HG02623 (cell line): ENCODE data around the gene CERS1.

Experiments
- ATAC-seq: cut with Tn5 transposase; IDR thresholded peaks from one replicate; pipeline ENCODE4 v1.9.1; 2021; ENCODE audit warnings: moderate library complexity; ENCODE audit not compliant: unreplicated experiment

The CERS1 gene

GRCh38 chr19:18899624-18900560 is 3.9 kb upstream of the CERS1 start:
- ATAC-seq = no peak

GRCh38 chr19:18898607-18899408 is 2.9 kb upstream of the CERS1 start:
- ATAC-seq = no peak

- no peak for ATAC-seq
These were observed 2.2 kb upstream of the CERS1 start for GRCh38 chr19:18898081-18898606.

- no peak for ATAC-seq
These were observed 1.4 kb upstream of the CERS1 start for GRCh38 chr19:18897094-18898029.

- no peak for ATAC-seq
These were observed 473 bp upstream of the CERS1 start for GRCh38 chr19:18896421-18896841.

GRCh38 chr19:18895038-18895823 is 727 bp downstream of the CERS1 start:
- no peak for ATAC-seq

GRCh38 chr19:18894254-18895037 is 1.5 kb downstream of the CERS1 start:
- no peak for ATAC-seq

- no peak for ATAC-seq
These were observed 2.2 kb downstream of the CERS1 start for GRCh38 chr19:18893587-18894253.

- no peak for ATAC-seq
These were observed 5.8 kb downstream of the CERS1 start for GRCh38 chr19:18889949-18890745.

- no peak for ATAC-seq
These were observed 9.0 kb downstream of the CERS1 start for GRCh38 chr19:18886972-18887371.

- no peak for ATAC-seq
These were observed 12.2 kb downstream of the CERS1 start for GRCh38 chr19:18883526-18884304.

GRCh38 chr19:18881491-18881890 is 14.5 kb downstream of the CERS1 start:
- ATAC-seq = no peak

- ATAC-seq = no peak
These were observed 16.2 kb downstream of the CERS1 start for GRCh38 chr19:18879579-18880373.

GRCh38 chr19:18878858-18879578 is 16.9 kb downstream of the CERS1 start:
- no peak for ATAC-seq

- ATAC-seq = no peak
These were observed 17.7 kb downstream of the CERS1 start for GRCh38 chr19:18878058-18878797.
